Measurements from ENCODE around the gene FAM3A. TPM values are rescaled to one million over a fixed set of nuclear protein-coding genes. Genes with fewer than 3 reads are reported as not detected.
"Not testable (repeated sequence)": the region's sequence is repeated elsewhere in the genome, so short reads cannot be mapped to it uniquely, and the experiment has no call there.

Gene FAM3A, protein sequence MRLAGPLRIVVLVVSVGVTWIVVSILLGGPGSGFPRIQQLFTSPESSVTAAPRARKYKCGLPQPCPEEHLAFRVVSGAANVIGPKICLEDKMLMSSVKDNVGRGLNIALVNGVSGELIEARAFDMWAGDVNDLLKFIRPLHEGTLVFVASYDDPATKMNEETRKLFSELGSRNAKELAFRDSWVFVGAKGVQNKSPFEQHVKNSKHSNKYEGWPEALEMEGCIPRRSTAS
- total RNA-seq (2014; rRNA removed; shearing (Covaris generic); ENCODE audit: low replicate concordance), result 22.3 and 48.2 TPM in 2 replicates

DNA sequence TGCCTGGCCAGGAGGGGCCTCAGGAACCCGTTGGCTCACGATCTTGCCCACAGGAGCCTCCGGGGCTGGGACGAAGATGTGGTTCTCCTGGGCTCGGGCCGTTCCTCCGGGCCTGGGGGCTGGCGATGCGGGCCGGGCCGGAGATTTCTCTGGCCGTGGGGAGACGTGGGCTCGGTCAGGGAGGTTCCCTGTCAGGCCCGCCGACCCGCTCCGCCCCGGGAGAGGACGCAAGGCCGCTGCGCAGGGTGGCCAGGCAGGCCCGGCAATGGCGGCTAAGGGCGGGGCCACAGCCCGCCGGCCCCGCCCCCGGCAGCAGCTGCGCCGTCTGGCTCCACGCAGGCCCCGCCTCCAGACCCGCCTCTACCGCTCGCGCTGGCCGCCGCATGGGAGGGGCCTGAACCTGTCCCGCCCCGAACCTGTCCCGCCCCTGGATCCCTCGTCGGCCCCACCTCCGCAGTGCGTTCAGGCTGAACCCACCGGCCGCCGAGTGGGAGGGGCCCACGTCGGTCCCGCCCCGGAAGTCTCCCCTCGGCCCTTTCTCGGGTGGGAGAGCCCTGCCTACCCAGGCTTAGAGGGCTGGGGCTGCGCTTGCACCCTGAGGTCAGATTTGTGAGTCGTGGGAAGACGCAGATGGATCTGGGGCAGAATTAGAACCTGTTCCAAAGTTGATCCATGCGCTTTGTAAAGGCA, at the start of gene FAM3A:
TSS of gene FAM3A (minus strand) at position 267 of the 690 bp plus-strand sequence. CDS start 460 bp downstream, outside the sequence.
- Histone ChIP-seq H3K9me3 (no peaks in the 10 kb centered on the region), H3K36me3 (no peaks in the 10 kb centered on the region), H3K27me3 (no peaks in the 10 kb centered on the region), H3K4me3 (peak within 1 kb of the TSS; percentile 61)
- peak; percentile 86 for DNase-seq

DNA sequence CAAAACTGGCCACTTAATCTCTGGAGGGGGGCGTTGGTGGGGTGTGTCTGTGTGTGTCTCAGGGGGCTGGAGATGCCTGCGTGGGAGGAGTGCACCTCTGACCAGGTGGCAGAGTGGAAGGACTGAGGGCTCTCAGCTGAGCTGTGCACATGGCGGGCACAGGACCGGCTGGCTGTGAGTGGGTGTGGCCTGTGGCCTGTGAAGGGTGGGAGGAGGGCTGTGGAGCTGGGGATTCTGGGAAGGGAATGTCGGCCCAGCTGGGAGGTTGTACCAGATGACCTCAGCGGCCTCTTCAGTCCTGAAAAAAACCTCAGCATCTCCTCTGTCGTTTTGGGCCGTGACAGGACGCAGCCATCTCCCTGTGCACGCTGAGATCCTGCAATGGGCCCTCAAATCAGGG, 46.3 kb upstream of the FAM3A start:
- H3K9me3 ChIP-seq, DNase-seq, H3K4me3 ChIP-seq, H3K36me3 ChIP-seq, H3K27me3 ChIP-seq: not testable (repeated sequence)

DNA sequence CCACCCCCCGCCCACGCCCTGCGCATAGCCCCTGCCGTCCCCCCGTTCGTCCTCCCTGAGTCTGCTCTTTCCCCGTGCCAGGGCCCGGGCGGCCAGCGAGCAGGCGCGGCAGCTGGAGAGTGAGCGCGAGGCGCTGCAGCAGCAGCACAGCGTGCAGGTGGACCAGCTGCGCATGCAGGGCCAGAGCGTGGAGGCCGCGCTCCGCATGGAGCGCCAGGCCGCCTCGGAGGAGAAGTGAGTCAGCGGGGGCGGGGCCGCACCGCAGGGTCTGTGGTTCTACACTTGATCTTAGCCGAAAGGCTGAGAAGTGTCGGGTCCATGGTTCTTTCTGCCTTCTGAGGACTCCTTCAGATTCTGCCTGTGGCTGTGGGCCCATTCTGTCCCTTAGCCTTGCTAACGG, 44.3 kb upstream of the FAM3A start:
- not testable (repeated sequence) for H3K4me3 ChIP-seq, H3K9me3 ChIP-seq, H3K36me3 ChIP-seq, H3K27me3 ChIP-seq, DNase-seq

DNA sequence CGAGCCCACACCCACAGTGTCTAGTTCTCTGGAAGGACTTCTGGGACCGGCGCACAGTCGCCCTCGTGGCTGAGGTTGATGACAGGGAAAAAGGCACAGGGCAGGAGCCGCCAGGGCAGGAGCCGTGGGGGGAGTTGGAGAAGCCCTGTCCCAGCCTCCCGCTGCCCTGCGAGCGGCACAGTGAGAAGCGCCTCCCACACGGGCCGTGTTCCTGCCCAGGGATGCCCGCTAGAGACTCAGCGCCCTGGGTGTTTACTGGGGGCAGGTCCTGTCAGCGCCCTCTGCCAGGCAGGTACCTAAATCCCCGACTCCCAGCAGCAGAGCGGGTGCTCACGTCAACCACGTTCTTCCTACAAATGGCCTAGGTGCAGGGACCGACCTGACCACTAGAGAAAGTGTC, 42.9 kb upstream of the FAM3A start:
- H3K36me3 ChIP-seq, DNase-seq, H3K9me3 ChIP-seq, H3K4me3 ChIP-seq, H3K27me3 ChIP-seq: not testable (repeated sequence)

DNA sequence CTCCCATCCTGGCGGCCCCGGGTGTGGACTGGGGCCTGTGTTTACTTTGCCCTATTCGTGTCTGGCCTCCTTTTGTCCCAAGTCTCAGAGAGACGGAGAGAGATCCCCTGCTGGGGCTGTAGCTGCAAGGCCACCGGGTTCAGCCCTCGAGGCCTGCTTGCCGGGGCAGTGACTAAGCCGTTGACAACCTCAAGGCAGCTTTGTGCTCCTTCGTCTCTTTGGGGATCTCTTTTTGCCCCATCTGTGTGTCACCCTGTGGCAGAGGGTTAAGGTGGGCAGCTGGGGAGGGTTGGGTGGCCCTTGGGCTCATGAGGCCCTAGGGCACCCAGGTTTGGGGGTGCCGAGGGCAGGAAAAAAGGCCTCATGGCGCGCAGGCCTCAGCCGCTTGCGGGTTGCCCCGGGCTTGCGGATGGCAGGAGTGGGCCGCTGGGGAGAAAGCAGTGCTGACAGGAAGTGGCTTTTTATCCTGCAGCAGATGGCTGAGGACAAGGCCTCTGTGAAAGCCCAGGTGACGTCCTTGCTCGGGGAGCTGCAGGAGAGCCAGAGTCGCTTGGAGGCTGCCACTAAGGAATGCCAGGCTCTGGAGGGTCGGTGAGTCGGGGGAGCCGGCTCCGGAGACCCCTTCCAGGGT, 42.1 kb upstream of the FAM3A start:
- H3K27me3 ChIP-seq, H3K36me3 ChIP-seq, H3K4me3 ChIP-seq, H3K9me3 ChIP-seq, DNase-seq: not testable (repeated sequence)

DNA sequence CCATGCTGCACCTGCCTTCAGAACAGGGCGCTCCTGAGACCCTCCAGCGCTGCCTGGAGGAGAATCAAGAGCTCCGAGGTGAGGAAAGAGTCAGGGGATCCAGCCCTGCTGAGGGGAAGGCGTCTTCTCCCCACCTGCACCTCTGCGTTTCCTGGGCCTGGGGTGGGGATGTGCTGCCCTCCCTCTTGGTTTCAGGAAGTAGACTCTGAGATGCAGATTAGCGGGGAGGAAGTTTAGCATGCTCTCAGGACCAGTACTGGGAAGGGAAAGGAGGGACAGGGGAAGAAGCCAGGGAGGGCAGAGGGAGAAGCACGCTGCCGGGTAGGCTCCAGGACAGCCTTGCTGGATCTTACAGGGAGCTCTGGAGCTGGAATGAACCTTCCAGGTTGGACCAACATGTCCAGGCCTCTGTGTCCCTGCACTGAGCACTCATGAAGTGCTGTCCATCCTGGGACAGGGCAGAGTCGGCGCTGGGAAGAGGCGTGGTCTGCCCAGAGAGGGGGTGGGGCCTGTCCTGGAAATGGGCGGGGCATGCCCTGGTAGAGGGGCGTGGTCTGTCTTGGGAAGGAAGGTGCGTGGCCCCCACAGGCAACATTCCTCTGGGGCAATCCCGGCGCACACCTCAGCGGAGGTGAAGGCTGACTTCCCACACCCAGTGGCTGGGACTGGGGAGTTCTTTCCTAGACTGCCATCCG, 36.2 kb upstream of the FAM3A start:
- not testable (repeated sequence) for H3K9me3 ChIP-seq, H3K4me3 ChIP-seq, H3K36me3 ChIP-seq, DNase-seq, H3K27me3 ChIP-seq

DNA sequence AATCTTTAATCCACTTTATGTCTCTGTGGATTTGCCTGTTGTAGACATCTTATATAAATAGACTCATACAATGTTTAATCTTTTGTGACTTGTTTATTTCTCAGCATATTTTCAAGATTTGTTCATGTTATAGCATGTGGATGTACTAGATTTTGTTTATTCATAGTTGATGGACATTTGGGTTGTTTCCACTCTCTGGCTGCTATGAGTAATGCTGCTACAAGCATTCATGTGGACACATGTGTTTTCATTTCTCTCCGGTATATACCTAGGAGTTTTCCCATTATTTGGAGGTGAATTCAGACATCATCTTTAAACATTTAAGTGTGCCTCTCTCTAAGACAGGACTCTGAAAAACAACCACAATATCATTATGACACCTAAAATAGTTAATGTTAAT, 33.7 kb upstream of the FAM3A start:
- no peak for DNase-seq
- H3K4me3 ChIP-seq, result no peak overlapping the region
- no peaks in the 10 kb centered on the region for H3K27me3 ChIP-seq
- no peaks in the 10 kb centered on the region for H3K9me3 ChIP-seq
- peaks cover 3% of the 10 kb centered on the region for H3K36me3 ChIP-seq

DNA sequence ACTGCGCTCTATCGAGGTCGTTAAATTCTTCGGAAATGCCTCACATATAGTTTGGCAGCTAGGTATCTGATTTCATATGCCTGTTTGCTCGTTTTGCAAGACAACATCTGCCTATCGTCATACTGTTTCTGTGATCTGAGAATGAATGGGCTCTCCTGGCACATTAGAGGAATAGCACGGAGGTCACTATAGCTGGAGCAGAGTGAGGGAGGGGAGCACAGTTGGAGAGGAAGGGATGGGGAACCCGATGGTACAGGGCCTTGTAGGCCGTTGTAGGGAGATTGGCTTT, 31.9 kb upstream of the FAM3A start:
- Histone ChIP-seq H3K27me3 (no peaks in the 10 kb centered on the region), H3K4me3 (peak overlapping the region; percentile 83), H3K36me3 (peaks cover 3% of the 10 kb centered on the region), H3K9me3 (no peaks in the 10 kb centered on the region)
- no peak for DNase-seq

DNA sequence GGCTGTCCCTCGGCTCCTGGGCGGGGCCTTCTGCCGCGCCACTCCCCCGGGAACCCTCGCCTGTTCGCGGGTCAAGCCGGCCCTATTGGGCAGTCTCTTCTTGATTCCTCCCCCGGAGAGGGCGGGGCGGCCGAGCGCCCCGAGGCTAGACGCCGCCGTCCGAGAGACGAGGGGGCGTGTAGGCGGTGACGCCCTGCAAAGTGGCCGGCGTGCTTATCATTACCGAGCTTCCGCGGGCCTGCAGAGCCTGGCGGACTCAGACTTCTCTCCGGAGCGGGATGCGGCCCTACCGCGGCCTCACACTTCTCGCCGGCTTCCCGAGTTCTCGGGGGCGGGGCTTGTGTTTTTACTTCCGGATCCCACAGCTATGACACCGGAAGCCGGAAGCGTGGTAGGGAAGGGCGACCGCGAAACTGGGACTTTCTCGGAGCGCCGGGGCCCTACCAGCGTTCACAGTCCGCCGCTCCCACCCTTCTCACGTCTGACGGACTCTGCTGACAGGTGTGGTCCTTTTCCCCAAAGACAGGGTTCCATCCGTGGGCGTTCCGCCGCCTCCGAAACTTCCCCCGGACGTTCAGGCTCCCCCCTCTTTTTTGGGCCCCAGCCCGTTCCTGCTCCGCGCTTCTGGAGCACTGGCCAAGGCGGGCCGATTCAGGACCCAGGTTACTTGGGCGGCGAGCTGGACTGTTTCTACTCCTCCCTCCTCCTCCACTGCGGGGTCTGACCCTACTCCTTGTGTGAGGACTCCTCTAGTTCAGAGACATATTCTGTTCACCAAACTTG, 31.4 kb upstream of the FAM3A start, which contains the start of gene IKBKG:
TSS of gene IKBKG (plus strand) at position 376 of the 783 bp plus-strand sequence. CDS start 4,383 bp downstream, outside the sequence.
- no peaks in the 10 kb centered on the region for H3K27me3 ChIP-seq
- H3K36me3 ChIP-seq, result peaks cover 3% of the 10 kb centered on the region
- H3K4me3 ChIP-seq, result peak within 1 kb of the TSS; percentile 83
- peak; percentile 88 for DNase-seq
- no peaks in the 10 kb centered on the region for H3K9me3 ChIP-seq

DNA sequence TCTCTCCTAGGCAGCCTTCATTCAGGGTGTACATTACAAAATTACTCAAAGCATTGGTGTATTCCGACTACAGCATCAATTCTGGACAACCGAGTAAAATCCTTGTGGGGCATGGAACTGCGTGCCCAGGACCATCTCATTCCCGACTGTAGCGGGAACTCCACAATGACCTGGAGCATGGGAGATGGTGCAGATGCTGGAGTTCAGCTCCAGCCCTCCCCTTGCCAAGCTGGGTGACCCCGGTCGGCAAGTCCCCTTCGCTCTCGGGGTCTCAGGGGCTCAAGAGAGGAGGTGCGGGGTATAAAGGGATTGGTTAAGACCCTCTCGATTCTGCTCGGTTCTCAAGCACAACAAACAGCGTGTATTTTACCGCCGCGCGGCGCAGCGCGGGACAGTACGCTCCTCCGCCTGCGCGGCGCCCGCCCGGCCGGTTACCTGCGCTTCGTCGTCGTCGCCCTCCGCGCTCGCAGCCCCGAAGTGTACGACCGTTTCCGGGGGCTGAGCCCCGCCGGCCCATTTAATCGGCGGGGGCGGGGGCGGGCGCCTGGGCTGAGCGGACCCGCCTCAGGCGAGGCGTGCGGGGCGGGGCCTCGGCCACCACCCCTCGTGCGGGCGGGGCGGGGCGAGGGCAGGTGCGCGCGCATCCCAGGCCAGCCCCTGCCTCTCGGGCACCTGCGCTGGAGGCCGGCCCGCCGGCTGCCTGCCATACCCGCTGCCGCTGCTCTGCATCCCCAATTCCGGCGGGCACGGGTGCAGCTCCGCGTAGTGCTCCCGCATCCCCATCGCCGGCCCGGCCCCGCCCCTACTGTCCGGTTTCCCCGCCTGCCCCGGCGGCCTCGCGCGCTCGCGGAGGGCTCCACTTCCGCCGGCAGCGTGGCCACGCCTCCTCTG, 30.6 kb upstream of the FAM3A start, which contains the start of gene G6PD:
TSS of gene G6PD (minus strand) at position 493 of the 891 bp plus-strand sequence. CDS start 691 bp downstream, outside the sequence.
- Histone ChIP-seq H3K36me3 (peaks cover 7% of the 10 kb centered on the region), H3K4me3 (peak within 1 kb of the TSS; percentile 83), H3K27me3 (no peaks in the 10 kb centered on the region), H3K9me3 (no peaks in the 10 kb centered on the region)
- peak; percentile 72 for DNase-seq

DNA sequence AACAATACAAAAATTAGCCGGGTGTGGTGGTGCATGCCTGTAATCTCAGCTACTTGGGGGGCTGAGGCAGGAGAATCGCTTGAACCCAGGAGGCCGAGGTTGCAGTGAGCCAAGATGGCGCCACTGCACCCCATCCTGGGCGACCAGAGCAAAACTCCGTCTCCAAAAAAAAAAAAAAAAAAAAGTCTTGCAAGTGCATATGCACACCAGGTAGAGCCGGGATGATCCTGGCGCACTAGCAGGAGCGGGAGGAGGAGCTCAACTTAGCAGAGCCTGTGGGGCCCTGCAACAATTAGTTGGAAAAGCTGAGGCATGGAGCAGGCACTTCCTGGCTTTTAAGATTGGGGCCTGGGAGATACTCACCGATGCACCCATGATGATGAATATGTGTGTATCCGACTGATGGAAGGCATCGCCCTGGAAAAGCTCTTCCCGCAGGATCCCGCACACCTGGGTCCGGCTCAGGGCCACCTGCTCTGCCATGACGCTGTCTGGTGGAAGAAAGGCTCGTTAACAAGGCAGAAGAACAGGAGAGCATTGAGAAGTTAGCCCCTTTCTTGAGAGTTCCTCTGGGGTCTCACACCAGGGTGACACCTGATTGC, 29.7 kb upstream of the FAM3A start:
- Histone ChIP-seq H3K9me3 (no peaks in the 10 kb centered on the region), H3K4me3 (peak overlapping the region; percentile 83), H3K27me3 (no peaks in the 10 kb centered on the region), H3K36me3 (peaks cover 8% of the 10 kb centered on the region)
- DNase-seq, result no peak

DNA sequence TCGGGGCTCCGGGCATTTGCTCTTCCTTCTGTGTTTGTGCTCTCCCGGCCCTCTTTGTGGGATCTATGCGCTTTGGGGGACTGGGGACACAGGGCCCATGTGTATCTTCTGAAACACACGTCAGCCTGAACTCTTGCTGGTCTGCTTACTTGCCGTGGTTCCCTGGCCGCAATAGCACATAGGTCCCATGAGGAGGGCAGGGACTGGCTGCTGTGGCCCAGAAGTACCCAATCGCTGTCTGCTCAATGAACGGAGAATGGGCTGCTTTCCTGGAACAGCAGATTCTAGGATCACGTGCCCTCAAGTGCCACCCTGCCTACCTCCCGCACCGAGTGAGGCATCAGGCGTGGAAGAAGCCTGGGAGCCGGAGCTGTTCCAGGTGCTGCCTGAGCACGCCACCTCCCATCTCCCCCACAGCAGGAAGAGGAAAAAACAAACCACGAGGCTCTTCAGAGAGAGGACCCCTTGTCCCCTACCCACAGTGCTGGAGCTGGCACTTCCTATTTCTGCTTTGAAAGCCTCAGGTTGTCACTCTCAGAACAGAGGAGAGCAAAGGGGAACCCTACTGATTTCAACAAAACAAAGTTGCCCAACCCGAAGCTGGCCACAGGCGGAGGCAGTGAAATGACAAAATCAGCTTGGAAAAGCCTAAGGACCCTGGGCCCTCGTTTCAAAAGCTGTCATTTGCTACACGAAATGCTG, 26.8 kb upstream of the FAM3A start:
- Histone ChIP-seq H3K4me3 (no peak overlapping the region), H3K27me3 (no peaks in the 10 kb centered on the region), H3K9me3 (no peaks in the 10 kb centered on the region), H3K36me3 (peaks cover 8% of the 10 kb centered on the region)
- no peak for DNase-seq

DNA sequence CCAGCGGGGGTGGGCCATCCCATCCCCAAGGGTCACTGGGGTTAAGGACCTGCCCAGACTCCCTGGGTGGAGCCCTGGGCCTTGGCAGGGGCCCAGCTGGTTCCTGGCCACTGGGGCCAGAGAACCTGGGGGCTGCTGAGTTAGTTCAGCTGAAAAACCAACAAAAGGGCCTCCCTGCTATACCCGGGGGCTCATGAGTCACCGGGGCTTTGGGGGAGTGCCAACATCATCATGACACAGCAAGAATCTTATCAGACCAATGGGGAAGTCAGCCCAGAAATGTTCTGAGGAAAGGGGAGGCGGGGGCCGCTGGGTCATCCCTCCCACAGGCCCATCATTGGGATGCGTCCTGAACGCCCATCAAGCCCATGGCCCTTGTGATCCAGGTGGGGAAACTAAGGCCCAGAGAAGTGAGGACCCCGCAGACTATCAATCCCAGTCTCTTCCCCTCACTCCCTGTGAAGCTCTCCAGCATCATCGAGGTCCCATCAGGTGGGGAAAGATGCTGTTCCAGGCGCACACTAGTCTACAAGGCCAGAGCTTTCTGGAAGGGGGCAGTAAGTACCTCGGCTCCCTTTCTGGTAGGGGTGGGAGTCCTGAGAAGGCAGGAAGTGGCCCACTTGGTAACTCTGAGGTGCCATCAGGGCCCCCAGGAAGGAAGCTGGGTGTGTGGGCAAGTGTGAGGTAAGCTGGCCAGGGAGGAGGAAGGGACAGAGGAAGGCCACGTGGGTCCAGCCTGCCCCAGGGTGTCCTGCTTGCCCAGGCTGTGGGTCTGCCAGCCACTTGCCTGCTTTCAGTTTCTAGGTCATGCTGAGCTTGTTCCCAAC, 26.1 kb upstream of the FAM3A start:
- DNase-seq, result peak; percentile 82
- no peak overlapping the region for H3K4me3 ChIP-seq
- no peaks in the 10 kb centered on the region for H3K27me3 ChIP-seq
- peaks cover 8% of the 10 kb centered on the region for H3K36me3 ChIP-seq
- H3K9me3 ChIP-seq, result no peaks in the 10 kb centered on the region

DNA sequence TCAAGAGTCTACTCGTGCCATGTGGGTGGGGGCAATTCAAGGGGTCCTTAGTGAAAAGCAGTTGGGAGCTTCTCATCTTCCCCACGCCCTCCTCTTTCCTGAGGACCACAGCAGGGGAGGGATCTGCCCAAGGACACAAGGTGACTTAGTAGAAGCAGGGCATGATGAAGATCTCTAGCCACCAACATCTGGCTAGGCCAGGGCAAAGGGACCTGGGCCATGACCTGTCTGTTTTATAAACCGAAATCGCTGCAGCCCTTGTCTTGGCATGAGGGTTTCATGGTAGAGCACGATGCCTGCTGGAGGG, 25.5 kb upstream of the FAM3A start:
- Histone ChIP-seq H3K36me3 (peaks cover 8% of the 10 kb centered on the region), H3K9me3 (no peaks in the 10 kb centered on the region), H3K27me3 (no peaks in the 10 kb centered on the region), H3K4me3 (no peak overlapping the region)
- no peak for DNase-seq

Measured in MG63 (cell line).